ENCODE results near the gene BATF3.

BATF3 gene

DNA sequence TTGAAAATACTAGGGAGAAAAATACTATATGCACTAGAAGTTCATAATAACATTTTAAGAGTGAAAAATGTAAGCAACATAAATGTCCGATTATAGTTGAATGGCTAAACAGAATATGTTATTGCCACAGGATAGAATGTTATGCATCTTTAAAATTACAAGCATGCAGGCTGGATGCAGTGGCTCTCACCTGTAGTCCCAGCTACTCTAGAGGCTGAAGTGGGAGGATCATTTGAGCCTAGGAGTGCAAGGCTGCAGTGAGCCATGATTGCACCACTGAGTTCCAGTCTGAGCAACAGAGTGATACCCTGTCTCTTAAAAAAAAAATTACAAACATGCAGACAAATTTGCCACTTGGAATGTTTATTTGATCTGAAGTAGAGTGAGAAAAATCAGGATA is 3.0 kb upstream of the BATF3 start:
- DNase-seq, result no peak

DNA sequence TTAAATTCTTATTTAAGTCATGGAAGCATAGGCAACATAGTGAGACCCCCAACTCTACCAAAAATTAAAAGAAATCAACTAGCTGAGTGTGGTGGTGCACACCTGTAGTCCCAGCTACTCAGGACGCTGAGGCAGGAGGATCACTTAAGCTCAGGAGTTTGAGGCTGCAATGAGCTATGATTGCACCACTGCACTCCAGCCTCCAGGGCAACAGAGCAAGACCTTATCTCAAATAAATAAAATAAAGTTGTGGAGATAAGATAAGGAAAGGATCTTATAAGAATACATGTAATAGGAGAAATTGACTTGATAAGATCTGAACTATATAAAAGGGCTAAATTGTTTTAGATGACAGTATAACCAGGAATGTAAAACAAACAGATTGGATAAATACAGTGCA is 2.3 kb upstream of the BATF3 start:
- DNase-seq, result no peak

DNA sequence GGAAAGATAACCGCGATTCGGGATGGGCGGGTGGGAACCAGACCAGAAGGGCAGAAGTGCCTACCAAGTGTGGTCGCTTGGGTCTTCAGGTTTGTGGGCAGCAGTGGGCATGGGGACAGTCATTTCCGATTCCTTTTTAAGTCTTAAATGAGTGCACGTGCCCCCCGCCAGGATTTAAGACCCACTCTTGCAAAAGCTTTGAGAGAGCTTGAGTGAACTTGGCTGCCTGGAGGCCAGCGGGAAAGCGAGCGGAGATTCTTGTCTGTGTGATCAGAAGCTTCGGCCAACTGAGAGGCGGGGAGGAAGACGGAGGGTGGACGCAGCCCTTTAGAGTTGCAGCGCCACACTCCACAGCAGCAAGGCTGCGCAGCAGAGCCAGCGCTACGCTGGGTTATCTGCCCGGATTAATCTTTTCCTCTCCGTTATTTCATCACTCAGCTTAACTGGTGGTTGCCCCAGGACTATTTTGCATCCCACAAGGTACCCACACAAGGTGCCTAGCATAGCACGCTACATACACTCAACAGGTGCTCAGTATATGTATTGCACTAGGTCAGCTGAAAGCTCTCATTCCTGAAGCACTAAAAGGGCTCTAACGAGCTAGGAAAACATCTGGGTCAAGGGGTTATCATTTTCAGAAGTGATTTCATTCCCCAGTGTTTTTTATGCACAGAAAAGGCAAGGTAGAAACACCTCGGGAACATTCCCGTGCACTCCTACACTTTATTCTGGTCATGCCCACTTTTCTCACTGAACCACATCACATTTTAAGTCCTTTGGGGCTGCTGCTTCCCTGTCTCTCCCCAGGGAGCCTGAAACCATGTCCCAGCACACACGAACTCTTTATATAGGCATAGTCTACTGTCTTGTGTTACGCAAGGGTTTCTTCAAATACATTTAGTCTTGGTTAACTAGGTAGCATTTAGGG is 1.5 kb upstream of the BATF3 start:
- DNase-seq, result peak; percentile 69

DNA sequence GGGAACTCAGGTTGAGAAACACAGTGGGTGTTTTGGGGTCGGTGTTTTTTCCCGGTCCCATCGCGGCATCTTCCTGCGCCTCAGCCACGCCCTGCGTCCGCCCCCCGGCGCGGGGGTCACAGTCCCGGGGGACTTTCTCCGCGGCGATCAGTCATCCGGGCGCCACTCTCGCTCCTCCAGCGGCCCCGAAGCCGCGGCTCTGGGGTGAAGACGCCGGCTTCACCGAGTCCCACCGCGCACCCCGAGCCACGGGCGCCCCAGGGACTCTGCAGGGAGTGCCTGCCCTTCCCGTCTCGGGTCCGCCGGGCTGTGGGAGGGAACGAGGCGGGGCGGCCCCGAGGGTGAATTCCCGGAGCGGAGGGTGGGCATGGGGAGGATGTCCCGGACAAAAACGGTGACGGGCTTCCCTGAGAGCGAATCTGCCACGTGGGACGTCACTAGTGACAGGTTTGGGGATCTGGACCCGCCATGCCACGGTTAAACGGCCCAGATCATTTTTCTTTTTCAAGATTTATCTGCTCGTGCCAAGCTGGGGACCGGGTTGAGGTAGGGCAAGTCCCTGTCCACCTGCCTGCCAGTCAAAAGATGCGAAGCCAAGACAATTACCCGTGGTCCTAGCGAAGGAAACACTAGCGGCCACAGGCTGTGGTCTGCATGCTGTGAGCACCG is 717 bp upstream of the BATF3 start:
- peak; percentile 24 for DNase-seq

DNA sequence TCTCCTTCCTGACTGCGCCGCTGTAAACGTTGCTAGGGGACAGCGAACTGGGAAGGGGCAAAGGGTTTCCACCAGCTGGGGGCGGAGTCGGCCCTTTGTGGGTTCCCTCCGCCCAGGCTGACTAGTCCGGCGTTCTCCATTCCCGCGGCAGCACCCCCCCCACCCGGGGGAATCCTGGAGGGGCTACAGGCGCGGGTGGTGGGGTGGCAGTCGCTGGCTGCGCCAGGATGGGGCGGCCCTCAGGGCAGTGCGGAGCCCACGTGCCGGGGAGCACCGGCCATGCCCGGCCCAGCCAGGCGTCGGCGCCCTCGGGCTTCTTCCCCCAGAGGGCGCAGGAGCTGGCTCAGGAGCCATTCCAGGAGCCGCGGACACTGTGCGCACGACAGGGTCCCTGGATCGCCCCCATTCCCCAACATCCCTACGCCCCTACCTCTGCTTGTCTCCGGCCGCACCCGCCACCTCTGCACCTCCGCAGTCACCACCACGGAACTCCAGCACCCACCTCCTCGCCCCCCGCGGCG is 476 bp downstream of the BATF3 start:
- peak; percentile 75 for DNase-seq

DNA sequence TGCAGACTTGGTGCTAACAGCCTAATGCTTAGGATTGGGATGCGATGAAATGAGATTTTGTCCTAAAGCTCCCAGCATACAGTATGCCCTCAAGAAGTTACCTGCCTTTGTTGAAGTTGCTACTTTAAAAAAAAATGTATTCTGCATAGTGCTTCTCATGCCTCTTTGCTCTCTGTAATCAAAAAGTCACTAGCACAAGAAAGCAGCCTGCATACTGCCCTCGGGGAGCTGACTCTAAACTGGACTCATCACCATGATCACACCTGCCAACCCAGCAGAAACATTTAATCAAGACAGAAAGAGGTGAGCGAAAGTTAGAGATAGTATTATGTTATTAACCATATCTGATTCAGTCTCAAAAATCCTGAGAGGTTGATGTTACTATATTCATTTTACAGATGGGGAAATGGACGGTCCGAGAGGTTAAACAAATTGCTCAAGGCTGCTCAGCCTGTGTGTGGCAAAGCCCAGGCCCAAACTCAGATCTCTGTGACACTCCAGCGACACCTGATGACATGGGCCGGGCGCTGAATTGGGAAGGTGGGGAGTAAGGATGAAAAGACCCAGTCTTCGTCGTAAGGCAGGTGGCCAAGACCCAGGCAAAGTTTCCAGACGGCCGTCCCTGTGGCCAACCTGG is 1.1 kb downstream of the BATF3 start:
- DNase-seq, result no peak

DNA sequence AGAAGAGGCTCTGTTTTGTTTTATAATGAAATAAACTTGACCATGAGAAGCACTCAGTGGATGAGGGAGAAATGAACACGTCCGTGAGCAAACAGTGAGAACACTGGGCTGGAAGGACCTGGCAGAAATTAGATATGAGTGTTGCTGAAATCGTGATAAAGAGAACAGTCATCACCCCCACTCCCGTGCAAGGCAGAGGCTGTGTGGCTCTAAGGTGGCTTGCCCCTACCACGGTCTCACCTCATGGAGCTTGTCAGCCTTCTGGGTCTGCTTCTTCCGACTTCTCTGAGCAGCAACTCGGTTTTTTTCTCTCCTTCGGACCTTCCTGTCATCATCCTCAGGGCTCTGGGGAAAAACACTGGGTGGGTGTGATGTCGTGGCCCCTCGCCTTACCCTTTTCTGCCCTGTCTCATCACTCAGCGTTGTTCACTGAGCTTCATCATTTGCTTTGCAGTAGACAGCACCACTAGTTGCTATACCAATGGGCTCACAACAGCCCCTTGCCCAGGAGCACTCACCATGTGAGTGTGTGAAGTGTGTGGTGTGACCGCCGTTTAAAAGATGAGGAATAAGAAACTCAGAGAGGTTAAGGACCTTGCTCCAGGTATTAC is 2.8 kb downstream of the BATF3 start:
- DNase-seq, result no peak

DNA sequence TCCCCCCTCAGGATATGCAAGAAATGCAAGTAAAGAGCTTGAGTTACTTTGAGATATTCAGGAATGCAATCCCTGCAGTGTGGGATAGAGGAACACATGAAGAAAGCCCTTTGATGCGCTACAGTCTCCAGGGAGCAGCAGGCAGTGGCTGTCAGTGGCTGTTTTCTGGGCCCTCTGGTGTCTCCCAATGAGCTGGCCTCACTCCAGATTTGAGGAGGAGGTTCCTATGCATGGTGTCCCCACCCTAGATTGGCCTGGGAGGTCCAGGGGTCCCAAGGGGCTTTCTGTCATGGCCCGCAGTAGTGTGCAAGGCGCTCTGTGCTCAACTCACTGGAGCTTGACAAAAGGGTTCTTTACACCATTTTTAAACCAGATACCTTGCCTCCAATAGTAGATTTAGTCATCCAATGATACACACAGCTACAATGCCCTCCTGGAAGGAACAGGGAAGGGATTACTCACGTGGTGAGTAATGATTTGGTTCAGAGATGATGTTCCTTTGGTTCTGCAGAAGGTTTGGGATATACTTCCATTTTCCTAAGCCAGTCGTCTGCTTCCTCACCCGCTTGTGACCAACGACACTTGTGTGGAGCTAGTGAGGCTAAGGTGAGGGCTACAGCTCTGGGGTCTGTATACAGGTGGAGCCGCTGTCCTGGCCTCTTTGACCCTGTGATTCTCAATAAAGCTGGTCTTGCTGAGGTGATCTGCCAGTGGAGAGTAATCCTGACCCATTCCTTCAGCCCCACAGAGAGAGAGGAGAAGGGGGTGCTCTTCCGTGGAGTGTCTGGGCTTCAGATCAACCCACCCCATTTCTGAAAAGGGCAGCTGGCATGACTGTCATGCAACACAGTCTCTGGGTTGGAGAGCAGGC is 6.6 kb downstream of the BATF3 start:
- DNase-seq, result no peak

DNA sequence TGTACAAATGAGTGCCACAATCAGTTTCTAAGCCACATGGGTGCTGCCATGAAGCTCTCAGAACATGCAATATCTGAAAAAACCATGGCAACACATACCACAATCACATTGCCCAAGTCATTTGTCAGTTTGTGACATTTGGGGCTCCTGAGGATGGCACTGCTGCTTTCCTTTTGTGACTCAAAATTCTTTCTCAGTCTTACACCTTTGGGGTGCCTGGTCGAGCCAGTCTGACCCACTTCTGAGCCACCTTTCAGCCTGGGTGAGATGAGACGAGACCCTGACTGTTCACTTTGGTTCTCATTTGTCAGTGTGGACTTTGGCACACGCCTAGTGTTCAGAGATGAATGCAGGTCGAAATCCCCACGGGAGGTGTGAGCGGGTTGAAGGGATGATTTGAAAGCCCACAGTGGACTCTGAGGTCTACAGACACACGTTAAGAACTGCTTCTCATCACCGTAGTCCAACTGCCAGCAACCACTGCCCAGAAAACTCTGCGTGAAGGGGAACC is 8.0 kb downstream of the BATF3 start:
- DNase-seq, result peak; percentile 23

DNA sequence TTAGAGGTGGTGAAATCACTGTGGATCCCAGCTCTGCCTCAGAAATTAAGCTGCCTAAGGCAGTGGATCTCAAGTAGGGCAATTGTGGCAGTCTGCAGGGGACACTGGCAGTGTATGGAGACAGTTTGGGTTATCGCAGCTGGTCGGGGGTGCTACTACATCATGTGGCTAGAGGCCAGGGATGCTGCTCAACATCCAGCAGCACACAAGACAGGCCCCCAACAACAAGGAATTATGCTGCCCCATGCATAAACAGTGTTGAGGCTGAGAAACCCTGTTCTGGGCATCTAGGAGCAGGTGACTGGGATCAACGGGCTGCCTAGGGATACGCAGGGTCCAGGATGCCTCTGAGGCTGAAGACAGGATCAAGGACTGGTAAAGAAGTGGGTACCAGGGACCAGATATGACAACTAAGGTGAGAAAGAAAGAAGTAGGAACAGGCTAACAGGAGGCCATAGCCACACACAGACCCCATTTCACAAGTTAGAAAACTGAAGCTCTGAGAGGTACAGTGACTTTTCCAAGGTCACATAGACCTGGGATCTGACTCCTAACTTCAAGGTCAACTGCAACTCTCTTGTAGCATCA is 8.7 kb downstream of the BATF3 start:
- DNase-seq, result no peak

DNA sequence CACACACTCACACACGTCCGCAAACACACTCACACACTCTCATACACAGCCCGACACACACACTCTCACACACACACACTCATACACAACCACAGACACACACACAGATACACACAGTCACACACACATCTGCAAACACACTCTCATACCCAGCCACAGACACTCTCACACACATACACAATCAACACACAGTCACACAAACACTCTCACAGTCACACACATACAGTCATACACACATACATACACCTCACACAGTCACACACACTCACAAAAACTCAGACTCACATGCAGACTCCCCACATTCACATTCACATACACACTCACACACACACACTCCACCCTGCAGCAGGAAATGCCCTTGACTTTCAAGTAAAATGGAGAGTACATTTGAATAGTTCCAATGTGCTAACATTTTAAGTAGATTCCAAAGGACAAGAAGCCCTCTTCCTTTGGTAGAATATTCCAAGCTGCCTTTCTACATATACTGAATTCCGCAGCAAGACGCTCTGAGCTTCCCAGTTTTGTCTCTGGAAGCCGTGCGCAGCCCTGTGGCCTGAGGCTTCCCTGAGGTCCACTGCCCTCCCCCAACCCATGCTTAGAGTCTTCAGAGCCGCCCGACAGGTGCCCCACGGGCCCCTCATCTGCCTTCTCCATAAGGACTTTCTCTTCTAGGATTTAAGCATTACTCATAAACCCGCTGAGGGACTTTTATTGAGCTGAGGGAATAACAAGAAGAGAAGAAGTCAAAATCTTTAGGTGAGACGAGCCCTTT is 9.7 kb downstream of the BATF3 start:
- DNase-seq, result no peak

DNA sequence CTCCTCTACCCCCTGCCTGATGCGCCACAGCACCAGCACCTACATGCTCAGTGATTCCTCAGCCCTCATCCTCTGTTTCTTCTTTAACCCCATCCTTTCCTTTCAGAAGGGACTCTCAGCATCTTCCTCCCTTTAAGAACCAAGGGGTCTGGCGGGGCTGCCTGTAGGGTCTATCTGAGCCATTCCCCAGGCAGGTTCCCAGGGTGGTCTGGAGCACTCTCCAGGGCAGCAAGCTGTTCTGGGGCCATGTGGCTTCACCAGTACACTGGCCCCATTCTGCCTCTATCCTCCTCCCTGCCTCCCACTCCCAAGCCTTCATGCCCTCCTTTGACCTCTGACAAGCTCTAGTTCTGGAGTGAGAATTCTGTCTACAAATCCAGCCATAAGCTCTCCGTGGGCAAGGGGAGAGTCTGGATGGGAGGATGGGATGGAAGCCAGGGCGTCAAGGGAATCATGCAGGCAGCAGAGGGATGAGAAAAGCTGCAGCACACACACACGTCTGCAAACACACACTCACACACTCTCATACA is 10.4 kb downstream of the BATF3 start:
- DNase-seq, result no peak

DNA sequence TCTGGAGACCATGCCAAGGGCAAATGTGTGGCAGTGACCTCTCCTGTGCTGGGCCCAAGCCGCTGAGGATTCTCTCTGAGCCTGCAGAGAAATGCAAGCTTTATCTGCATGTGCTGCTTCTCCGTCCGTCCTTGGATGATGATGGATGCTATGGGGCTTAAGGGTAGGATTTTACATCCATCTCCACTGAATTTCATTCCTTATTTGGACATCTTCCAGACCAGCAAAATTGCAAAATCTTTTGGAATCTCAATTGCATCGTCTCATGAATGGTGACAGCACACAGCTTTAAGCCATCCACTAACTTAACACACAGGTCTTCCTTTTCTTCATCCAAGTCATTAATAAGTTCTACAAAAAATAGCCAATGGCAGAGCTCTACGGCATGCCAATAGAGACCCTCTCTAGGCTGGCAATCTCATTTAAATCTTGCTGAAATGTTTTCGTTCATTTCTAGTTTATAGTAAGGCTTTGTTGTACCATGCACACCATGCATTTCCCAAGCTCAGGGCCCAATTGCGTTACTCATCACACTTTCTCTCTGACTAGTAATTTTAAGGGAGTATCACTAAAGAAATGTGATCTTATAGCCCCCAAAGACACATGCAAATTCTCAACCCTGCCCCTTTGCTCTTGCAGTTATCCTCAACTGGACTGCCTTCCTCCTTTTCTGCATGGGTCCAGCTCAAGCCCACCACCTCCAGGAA is 11.1 kb downstream of the BATF3 start:
- DNase-seq, result no peak

DNA sequence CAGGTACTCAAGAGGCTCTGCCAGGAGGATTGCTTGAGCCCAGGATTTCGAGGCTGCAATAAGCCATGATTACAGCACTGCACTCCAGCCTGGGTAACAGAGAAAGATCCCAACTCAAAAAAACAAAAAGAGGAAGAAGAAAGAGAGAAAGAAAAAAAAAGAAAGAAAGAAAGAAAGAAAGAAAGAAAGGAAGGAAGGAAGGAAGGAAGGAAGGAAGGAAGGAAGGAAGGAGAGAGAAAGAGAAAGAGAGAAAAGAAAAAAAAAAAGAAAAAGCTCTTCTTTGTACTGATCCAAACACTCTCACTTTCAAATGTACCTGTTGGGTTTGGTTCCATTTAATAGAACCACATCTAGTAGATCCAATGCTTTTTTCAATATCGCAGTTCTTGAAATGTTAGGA is 11.8 kb downstream of the BATF3 start:
- DNase-seq, result no peak

DNA sequence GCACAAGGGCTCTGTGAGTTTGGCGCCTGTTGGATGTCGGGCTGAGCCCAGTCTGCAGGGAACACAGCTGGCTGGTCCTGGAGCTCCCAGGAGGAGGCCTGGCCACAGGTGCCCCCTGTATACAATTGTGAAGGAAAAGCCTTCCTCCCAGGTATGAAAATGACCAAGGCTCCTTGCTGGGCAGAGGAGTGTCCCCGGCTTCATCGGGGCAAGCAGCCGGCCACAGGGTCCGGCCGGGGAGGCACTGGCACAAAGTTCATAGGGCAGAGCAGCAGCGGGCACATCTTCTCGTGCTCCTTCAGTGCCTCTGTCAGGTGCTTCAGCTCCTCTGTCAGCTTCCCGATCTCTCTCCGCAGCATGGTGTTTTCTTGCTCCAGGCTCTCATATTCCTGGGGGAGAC is 13.0 kb downstream of the BATF3 start:
- no peak for DNase-seq

DNA sequence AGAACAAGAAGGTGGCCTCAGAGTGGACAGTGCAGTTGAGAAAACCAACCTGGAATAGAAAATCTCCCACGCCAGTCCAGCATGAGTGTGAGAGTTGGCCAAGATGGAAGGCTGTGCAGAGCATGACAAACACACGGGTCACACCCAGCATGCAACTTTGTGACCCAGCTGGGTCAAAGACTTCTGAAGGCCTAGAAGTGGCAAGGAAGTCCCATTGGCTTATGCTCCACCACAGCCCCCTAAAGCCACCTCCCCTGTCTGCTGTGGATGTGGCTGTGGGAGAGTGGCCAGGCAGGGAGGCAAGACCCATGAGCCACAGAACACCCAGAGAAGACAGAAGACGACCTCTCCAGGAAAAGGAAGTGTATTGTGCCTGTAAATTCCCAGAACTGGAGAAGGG is 13.6 kb downstream of the BATF3 start:
- DNase-seq, result no peak

DNA sequence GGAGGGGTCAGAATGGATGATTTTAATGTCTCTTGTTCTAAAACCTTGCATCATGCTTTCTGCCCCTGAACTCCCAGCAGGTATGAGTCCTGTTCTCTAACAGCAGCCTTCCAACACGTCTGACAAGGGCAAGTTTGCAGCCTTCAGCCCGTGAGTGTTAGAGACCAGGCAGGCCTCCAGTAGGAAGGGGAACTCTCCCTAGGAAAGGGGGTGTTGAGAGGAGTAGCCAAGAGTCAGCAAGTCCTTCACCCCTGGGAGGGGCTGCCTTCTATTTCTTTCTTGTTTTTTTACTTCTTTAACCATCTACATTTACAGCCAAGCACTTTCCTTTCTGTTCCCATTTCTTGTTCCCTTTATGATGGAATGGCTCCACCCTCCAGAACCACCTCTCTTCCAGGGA is 14.2 kb downstream of the BATF3 start:
- no peak for DNase-seq

DNA sequence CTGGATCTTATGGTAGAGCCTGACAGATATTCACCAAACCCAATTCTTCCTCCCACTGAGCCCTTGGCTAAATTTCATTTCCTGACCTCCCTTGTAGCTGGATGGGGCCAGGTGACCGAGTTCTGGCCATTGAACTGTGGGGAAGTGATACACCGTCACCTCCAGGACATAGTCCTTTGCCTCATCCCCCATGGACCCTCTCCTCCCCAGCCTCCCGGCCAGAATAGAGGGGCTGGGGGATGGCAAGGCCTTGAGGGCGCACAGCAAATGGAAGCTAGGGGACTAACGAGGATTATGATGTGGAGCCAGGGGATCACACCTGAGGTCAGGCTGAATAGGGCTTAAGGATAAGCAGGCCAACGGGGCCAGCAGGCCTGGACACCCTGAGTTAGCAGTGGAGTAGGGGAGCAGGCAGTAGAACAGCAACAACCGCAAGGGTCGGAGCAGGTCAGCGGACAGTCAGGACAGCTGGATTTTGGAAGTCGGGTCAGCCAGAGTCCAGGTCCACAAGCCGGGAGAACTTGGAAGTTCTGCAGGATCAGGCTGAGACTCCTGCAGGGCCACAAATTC is 15.0 kb downstream of the BATF3 start:
- no peak for DNase-seq

DNA sequence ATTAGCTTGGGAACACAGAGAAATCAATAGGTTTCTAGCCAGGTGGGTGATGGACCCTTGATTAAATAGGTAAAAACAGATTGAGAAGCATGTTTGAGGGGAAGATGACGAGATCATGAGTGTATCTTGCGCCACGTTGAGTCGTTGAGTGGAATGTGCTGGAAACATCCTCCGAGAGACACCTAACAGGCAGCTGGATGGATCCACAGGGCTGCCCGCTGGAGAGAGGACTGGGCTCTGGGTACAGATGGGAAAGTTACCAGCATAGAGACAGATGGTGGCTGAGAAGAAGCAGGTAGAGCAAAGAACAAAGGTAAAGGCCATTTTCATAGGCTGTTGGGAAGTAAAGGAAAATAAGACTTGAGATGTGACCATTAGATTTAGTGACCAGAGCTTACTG is 15.6 kb downstream of the BATF3 start:
- no peak for DNase-seq

DNA sequence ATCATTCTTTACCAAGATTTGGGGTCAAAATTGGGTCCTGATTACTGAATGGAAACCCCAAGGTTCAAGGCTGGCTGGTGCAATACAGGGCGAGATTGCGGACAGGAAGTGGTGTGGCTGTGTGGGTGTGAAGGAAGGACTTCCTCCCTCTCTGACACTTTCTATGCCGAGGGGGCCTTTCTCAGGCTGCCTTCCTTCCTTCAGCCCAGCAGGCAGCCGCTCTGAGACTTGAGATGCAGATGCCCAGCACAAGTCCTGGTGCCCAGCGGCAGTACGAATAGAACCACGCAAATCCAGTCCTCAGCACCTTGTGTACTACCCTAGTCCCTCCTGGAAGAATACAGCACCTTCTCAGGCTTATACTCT is 16.3 kb downstream of the BATF3 start:
- DNase-seq, result peak; percentile 69
